NCI-H2171 (cell line): ENCODE data around the gene ETAA1.
A peak's percentile ranks its signal among the peaks of the same experiment; 100 is the strongest.

ENCODE experiments used
- DNase-seq: peaks from one replicate; lab custom pipeline; 2025; lab: John Stamatoyannopoulos, UW

The ETAA1 gene

GRCh38 chr2:67437114-67437513, 40.0 kb downstream of the ETAA1 start:
- DNase-seq: no peak

GRCh38 chr2:67438337-67438736, 41.2 kb downstream of the ETAA1 start:
- no peak for DNase-seq

- DNase-seq: no peak
These were observed 48.6 kb downstream of the ETAA1 start for GRCh38 chr2:67445652-67446268.

GRCh38 chr2:67446491-67446911, 49.4 kb downstream of the ETAA1 start:
- DNase-seq: peak; percentile 67

- DNase-seq: no peak
These were observed 51.5 kb downstream of the ETAA1 start for GRCh38 chr2:67448648-67449047.

- no peak for DNase-seq
These were observed 54.1 kb downstream of the ETAA1 start for GRCh38 chr2:67451086-67451832.

- no peak for DNase-seq
These were observed 56.2 kb downstream of the ETAA1 start for GRCh38 chr2:67453310-67453709.

GRCh38 chr2:67455219-67456142, 58.3 kb downstream of the ETAA1 start:
- DNase-seq: no peak

- no peak for DNase-seq
These were observed 59.3 kb downstream of the ETAA1 start for GRCh38 chr2:67456428-67456827.

GRCh38 chr2:67457699-67458098, 60.6 kb downstream of the ETAA1 start:
- no peak for DNase-seq

- DNase-seq: no peak
These were observed 62.6 kb downstream of the ETAA1 start for GRCh38 chr2:67459761-67460160.
